SU-DHL-6 (cell line): ENCODE results near the gene ZMYND15.

Experiments used
- H2AFZ ChIP-seq: fragments of 200-600 bp; sonication (generic); 2 replicates; pipeline ENCODE4 v1.6.1; 2014; ENCODE audit warnings: low read depth, mild to moderate bottlenecking, moderate library complexity, mixed read lengths, antibody characterized with exemption, low read length; ENCODE audit not compliant: severe bottlenecking
- H3F3A ChIP-seq: fragments of 200-600 bp; shearing (Covaris generic); 2 replicates; pipeline ENCODE4 v1.6.0; 2016; ENCODE audit warnings: antibody characterized with exemption, mild to moderate bottlenecking; ENCODE audit not compliant: insufficient read depth
- H3K27ac ChIP-seq: fragments of 200-600 bp; sonication (generic); 2 replicates; pipeline ENCODE4 v1.5.1; 2016; ENCODE audit warnings: low read depth, mild to moderate bottlenecking, low read length, moderate library complexity, mixed read lengths
- H3K27me3 ChIP-seq: fragments of 200-600 bp; sonication (generic), shearing (Covaris generic); 2 replicates; pipeline ENCODE4 v1.6.0; 2014; ENCODE audit warnings: mild to moderate bottlenecking, low read length
- H3K36me3 ChIP-seq: fragments of 200-600 bp; sonication (generic); 2 replicates; pipeline ENCODE4 v1.6.1; 2014; ENCODE audit warnings: mild to moderate bottlenecking, low read length, mixed read lengths
- H3K4me2 ChIP-seq: fragments of 300-600, 200-600 bp; shearing (Covaris generic), sonication (generic); 2 replicates; pipeline ENCODE4 v1.6.0; 2014; ENCODE audit warnings: low read length, low read depth, mild to moderate bottlenecking; ENCODE audit not compliant: poor library complexity, severe bottlenecking
- H3K4me3 ChIP-seq: fragments of 200-600 bp; sonication (generic); 2 replicates; pipeline ENCODE4 v1.5.1; 2014; ENCODE audit warnings: antibody characterized with exemption, low read length, mild to moderate bottlenecking, mixed read lengths; ENCODE audit not compliant: insufficient read depth, poor library complexity, severe bottlenecking
- H3K79me2 ChIP-seq: fragments of 200-600 bp; sonication (generic); 2 replicates; pipeline ENCODE4 v1.6.1; 2014; ENCODE audit warnings: mild to moderate bottlenecking, low read length, moderate library complexity; ENCODE audit not compliant: insufficient read depth
- H3K9ac ChIP-seq: fragments of 200-600 bp; sonication (generic); 2 replicates; pipeline ENCODE4 v1.7.0; 2014; ENCODE audit warnings: mild to moderate bottlenecking, low read length
- H3K9me2 ChIP-seq: fragments of 200-600 bp; sonication (generic); replicated peaks from 2 replicates; pipeline ENCODE4 v1.6.1; 2014; ENCODE audit warnings: low read length; ENCODE audit not compliant: insufficient read depth
- H3K9me3 ChIP-seq: fragments of 200-600 bp; sonication (generic); 2 replicates; pipeline ENCODE4 v1.6.1; 2014; ENCODE audit warnings: low read length, mixed read lengths; ENCODE audit not compliant: insufficient read depth
- H4K20me1 ChIP-seq: fragments of 200-600 bp; sonication (generic); 2 replicates; pipeline ENCODE4 v1.6.1; 2014; ENCODE audit warnings: low read depth, mild to moderate bottlenecking, antibody characterized with exemption, low read length, moderate library complexity, mixed read lengths
- CTCF ChIP-seq: fragments of 200-600 bp; sonication (generic); IDR thresholded peaks from one replicate; pipeline ENCODE4 v1.5.1; 2017; ENCODE audit warnings: antibody characterized with exemption, mild to moderate bottlenecking, low read length, moderate library complexity; ENCODE audit not compliant: insufficient read depth, poor library complexity, severe bottlenecking
- EZH2phosphoT487 ChIP-seq: fragments of 200-600 bp; sonication (generic), shearing (Covaris generic); conservative IDR thresholded peaks from 2 replicates; pipeline ENCODE4 v1.6.1; 2018; ENCODE audit warnings: mild to moderate bottlenecking, antibody characterized with exemption, low read length, moderate library complexity, mixed read lengths

Gene ZMYND15

GRCh38 chr17:4790705-4791088 lies 51.1 kb downstream of the ZMYND15 start:
- TF ChIP-seq EZH2phosphoT487 (no peak), CTCF (no peak)
- Histone ChIP-seq H3K9me2 (no peaks in the 10 kb centered on the region), H4K20me1 (no peaks in the 10 kb centered on the region), H3K79me2 (no peaks in the 10 kb centered on the region), H3K9ac (peak overlapping the region; percentile 60; the same call in 1 of the 2 replicates), H3K36me3 (no peaks in the 10 kb centered on the region), H3F3A (0 out of 2 replicates have a peak, but pooled peaks cover 9% of the 10 kb centered on the region), H3K27me3 (no peaks in the 10 kb centered on the region), H3K9me3 (no peaks in the 10 kb centered on the region), H3K4me2 (peak overlapping the region; percentile 75), H2AFZ (peak overlapping the region; percentile 99), H3K27ac (no peak overlapping the region), H3K4me3 (no peak overlapping the region)

- no peaks in the 10 kb centered on the region for H3K9me2 ChIP-seq
- no peaks in the 10 kb centered on the region for H4K20me1 ChIP-seq
- no peaks in the 10 kb centered on the region for H3K36me3 ChIP-seq
- TF ChIP-seq EZH2phosphoT487 (no peak), CTCF (no peak)
- H3K27me3 ChIP-seq, result no peaks in the 10 kb centered on the region
- H3K9me3 ChIP-seq, result no peaks in the 10 kb centered on the region
- H2AFZ ChIP-seq, result peak overlapping the region; percentile 88
- no peak overlapping the region for H3K9ac ChIP-seq
- peaks cover 10% of the 10 kb centered on the region for H3K79me2 ChIP-seq
- no peak overlapping the region for H3K4me3 ChIP-seq
- H3K4me2 ChIP-seq, result peak overlapping the region; percentile 89
- no peak overlapping the region for H3K27ac ChIP-seq
- H3F3A ChIP-seq, result 0 out of 2 replicates have a peak, but pooled peaks cover 8% of the 10 kb centered on the region
Measured at GRCh38 chr17:4795168-4795567, 55.5 kb downstream of the ZMYND15 start.
